Kidney (tissue), 14 donors: ENCODE data around the gene SOD1. TPM values are rescaled to one million over a fixed set of nuclear protein-coding genes. Genes with fewer than 3 reads are reported as not detected.
"Not testable (repeated sequence)": the region's sequence is repeated elsewhere in the genome, so short reads cannot be mapped to it uniquely, and the experiment has no call there.

ENCODE experiments used
- DNase-seq, 5 donors: peaks; one replicate each; pipeline ENCODE4 v3.0.0-alpha.2; 2013 to 2020
- FAIRE-seq: peaks from 2 replicates; lab custom pipeline; 2012; peaks lifted over from hg19 to GRCh38; lab: Jason Lieb, UNC
- H3K27ac ChIP-seq, 2 donors: one replicate each; pipeline ENCODE4 v1.7.0; 2013; ENCODE audit warnings: low read depth in 2 of 2, low read length in 2 of 2, inconsistent platforms in 1 of 2
- H3K27me3 ChIP-seq: one replicate; pipeline ENCODE4 v1.7.1; 2013; ENCODE audit warnings: low read length, inconsistent platforms; ENCODE audit not compliant: control insufficient read depth, insufficient read depth
- H3K36me3 ChIP-seq, 3 donors: one replicate each; pipeline versions ENCODE4 v1.7.0 to v1.7.1; 2013; ENCODE audit warnings: low read length in 3 of 3, control low read depth in 1 of 3, inconsistent platforms in 1 of 3; ENCODE audit not compliant: insufficient read depth in 3 of 3, control insufficient read depth in 2 of 3
- H3K4me1 ChIP-seq, 3 donors: one replicate each; pipeline versions ENCODE4 v1.7.0 to v1.7.1; 2013; ENCODE audit warnings: low read length in 3 of 3, inconsistent platforms in 1 of 3, low read depth in 1 of 3; ENCODE audit not compliant: control insufficient read depth in 2 of 3, insufficient read depth in 2 of 3
- H3K4me3 ChIP-seq, 3 donors: one replicate each; pipeline versions ENCODE4 v1.7.0 to v1.8.1; 2013; ENCODE audit warnings: low read length in 3 of 3, control low read depth in 1 of 3, inconsistent platforms in 1 of 3
- H3K9ac ChIP-seq, 3 donors: one replicate each; pipeline versions ENCODE4 v1.7.0 to v1.7.1; 2013; ENCODE audit warnings: low read length in 3 of 3, control low read depth in 1 of 3, inconsistent platforms in 1 of 3
- H3K9me3 ChIP-seq, 3 donors: one replicate each; pipeline versions ENCODE4 v1.7.0 to v1.7.1; 2013; ENCODE audit warnings: low read length in 3 of 3, control low read depth in 1 of 3, inconsistent platforms in 1 of 3; ENCODE audit not compliant: control insufficient read depth in 2 of 3, insufficient read depth in 1 of 3
- intact Hi-C: fragments of 100-400 bp; cut with DNase I; formaldehyde crosslinking; loops from one replicate; pipeline ENCODE4 v1.11.1; 2022
- polyA plus RNA-seq: library from polyadenylated mRNA; stranded (reverse); fragments of 350-450 nt; fragmentation: Illumina TruSeq; extraction: RNeasy Lipid Tissue Mini Kit (QIAGEN cat#74804); gene quantifications from one replicate; pipeline ENCODE4 v1.2.3, GENCODE V29; 2014; ENCODE audit warnings: low read depth, low replicate concordance; ENCODE audit not compliant: insufficient read depth
- total RNA-seq: library from RNA; stranded (reverse); fragmentation: NEBNext Ultra II Directional; extraction: Animal tissue kit (Norgen Biotek cat#: 25700); gene quantifications from one replicate; pipeline ENCODE4 v1.2.1, GENCODE V29; 2021
- TF ChIP-seq, protein P1 (sequence below): IDR thresholded peaks from 3 replicates; pipeline ENCODE4 v1.5.1; 2012; ENCODE audit warnings: mild to moderate bottlenecking, moderate library complexity, borderline replicate concordance; ENCODE audit not compliant: insufficient read depth; ENCODE audit errors: extremely low read depth
- donor health status: control.
- donor health status: control.
- donor health status: control.
- donor health status: control.
- donor health status: control.
- donor health status: DM: yes; HTN: yes; CAD: no.
- donor health status: Normal renal cell carcinoma (clear cell type).

SOD1 gene
- total and polyA plus RNA-seq, 2 donors from 2014 or later = 243 to 910 TPM

DNA sequence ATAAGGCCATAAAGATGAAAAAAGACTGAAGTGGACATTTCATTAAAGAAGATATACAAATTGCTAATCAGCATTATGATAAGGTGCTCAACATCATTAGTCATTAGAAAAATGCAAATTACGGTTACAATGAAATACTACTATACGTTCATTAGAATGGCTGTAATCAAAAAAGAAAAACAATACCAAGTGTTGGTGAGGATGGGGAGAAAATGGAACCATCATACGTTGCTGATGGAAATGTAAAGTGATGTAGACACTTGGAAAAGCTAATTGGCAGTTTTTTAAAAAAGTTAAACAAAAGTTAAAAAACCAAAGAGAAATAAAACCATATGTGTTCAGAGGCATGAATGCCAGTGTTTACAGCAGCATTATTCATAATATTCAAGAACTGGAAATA, 8.6 kb upstream of the SOD1 start:
- H3K4me1 ChIP-seq = no peaks in the 10 kb centered on the region
- no peaks in the 10 kb centered on the region for H3K27me3 ChIP-seq
- no peak overlapping the region for H3K27ac ChIP-seq
- FAIRE-seq (no peak), DNase-seq (no peak)
- no peaks in the 10 kb centered on the region for H3K36me3 ChIP-seq
- no peak overlapping the region for H3K4me3 ChIP-seq
- TF ChIP-seq, protein P1, sequence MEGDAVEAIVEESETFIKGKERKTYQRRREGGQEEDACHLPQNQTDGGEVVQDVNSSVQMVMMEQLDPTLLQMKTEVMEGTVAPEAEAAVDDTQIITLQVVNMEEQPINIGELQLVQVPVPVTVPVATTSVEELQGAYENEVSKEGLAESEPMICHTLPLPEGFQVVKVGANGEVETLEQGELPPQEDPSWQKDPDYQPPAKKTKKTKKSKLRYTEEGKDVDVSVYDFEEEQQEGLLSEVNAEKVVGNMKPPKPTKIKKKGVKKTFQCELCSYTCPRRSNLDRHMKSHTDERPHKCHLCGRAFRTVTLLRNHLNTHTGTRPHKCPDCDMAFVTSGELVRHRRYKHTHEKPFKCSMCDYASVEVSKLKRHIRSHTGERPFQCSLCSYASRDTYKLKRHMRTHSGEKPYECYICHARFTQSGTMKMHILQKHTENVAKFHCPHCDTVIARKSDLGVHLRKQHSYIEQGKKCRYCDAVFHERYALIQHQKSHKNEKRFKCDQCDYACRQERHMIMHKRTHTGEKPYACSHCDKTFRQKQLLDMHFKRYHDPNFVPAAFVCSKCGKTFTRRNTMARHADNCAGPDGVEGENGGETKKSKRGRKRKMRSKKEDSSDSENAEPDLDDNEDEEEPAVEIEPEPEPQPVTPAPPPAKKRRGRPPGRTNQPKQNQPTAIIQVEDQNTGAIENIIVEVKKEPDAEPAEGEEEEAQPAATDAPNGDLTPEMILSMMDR = no peak
- H3K9ac ChIP-seq = no peak overlapping the region
- no peaks in the 10 kb centered on the region for H3K9me3 ChIP-seq
- intact Hi-C loops = no loop called here

DNA sequence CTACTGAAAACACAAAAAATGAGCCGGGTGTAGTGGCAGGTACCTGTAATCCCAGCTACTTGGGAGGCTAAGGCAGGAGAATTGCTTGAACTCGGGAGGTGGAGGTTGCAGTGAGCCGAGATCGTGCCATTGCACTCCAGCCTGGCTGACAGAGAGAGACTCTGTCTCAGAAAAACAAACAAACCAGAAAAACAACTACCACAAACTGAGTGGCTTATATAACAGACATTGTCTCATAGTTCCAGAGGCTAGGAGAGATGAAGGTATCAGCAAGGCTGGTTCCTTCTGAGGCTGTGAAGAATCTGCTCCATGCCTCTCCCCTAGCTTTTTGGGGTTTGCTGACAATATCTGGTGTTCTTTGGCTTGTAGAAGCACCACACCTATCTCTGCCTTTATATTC, 8.0 kb upstream of the SOD1 start:
- FAIRE-seq, intact Hi-C loops, DNase-seq, H3K27ac ChIP-seq, H3K4me1 ChIP-seq, H3K9ac ChIP-seq, H3K27me3 ChIP-seq, H3K36me3 ChIP-seq, H3K9me3 ChIP-seq, H3K4me3 ChIP-seq: not testable (repeated sequence)

DNA sequence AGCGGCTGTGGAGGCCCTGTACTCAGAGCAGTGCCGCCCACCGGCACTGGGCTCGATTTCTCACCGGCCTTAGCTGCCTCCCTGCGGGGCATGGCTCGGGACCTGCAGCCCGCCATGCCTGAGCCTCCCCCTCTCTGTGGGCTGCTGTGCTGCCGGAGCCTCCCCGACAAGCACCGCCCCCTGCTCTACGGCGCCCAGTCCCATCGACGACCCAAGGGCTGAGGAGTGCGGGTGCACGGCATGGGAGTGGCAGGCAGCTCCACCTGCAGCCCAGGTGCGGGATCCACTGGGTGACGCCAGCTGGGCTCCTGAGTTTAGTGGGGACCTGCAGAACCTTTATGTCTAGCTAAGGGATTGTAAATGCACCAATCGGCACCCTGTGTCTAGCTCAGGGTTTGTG, 5.2 kb upstream of the SOD1 start:
- H3K27ac ChIP-seq = no peak overlapping the region
- no peak for DNase-seq
- no peak for FAIRE-seq

DNA sequence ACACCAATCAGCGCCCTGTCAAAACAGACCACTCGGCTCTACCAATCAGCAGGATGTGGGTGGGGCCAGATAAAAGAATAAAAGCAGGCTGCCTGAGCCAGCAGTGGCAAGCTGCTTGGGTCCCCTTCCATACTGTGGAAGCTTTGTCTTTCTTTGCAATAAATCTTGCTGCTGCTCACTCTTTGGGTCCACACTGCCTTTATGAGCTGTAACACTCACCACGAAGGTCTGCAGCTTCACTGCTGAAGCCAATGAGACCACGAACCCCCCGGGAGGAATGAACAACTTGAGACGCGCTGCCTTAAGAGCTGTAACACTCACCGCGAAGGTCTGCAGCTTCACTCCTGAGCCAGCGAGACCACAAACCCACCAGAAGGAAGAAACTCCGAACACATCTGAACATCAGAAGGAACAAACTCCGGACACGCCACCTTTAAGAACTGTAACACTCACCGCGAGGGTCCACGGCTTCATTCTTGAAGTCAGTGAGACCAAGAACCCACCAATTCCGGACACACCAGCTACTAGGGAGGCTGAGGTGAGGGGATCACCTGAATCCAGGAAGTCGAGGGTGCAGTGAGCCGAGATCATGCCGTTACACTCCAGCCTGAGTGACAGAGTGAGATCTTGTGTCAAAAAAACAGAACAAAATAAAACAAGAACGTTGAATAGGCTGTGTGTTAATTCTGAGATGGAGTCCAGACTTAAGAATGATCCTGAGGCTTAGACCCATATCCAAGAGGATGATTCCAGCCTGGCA, 4.5 kb upstream of the SOD1 start:
- H3K9ac ChIP-seq, H3K4me1 ChIP-seq, H3K9me3 ChIP-seq, FAIRE-seq, H3K36me3 ChIP-seq, intact Hi-C loops, DNase-seq, H3K27ac ChIP-seq, H3K27me3 ChIP-seq, H3K4me3 ChIP-seq: not testable (repeated sequence)

More for the DNA sequence above, 5.2 kb upstream of the SOD1 start:
- intact Hi-C loops = no loop called here
- H3K27me3 ChIP-seq = no peaks in the 10 kb centered on the region
- H3K4me1 ChIP-seq = peaks cover 0 to 6% (median 0%) of the 10 kb centered on the region in 3 donors
- H3K4me3 ChIP-seq = no peak overlapping the region
- H3K9ac ChIP-seq = no peak overlapping the region
- H3K9me3 ChIP-seq = no peaks in the 10 kb centered on the region
- TF ChIP-seq, protein P1 = no peak
- H3K36me3 ChIP-seq = no peaks in the 10 kb centered on the region
